NAMALWA (cell line): Measurements from ENCODE around the gene LRRC8C.
"Not testable (repeated sequence)": the region's sequence is repeated elsewhere in the genome, so short reads cannot be mapped to it uniquely, and the experiment has no call there.

Experiments used
- DNase-seq: peaks from one replicate; pipeline ENCODE4 v3.0.0-alpha.2; 2015; ENCODE audit warnings: low spot score

The LRRC8C gene

DNA sequence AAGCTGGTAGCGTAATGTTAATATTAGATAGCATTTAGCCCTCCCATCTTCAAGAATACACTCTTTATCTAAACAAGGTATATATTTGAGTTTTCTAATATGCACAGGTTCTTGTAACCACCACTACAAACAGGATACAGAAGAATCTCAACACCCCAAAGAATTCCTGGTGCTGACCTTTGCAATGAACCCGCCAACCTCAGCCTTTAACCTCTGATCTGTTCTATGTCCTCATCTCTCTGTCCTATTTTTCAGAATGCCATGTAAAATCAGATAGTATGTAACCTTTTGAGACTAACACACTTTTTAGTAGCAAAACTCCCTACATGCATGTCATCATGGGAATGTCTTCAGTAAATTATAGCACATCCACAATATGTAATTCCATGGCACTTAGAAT is 71.1 kb downstream of the LRRC8C start:
- no peak for DNase-seq

DNA sequence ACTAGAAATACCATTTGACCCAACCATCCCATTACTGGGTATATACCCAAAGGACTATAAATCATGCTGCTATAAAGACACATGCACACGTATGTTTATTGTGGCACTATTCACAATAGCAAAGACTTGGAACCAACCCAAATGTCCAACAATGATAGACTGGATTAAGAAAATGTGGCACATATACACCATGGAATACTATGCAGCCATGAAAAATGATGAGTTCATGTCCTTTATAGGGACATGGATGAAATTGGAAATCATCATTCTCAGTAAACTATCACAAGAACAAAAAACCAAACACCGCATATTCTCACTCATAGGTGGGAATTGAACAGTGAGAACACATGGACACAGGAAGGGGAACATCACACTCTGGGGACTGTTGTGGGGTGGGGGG is 72.0 kb downstream of the LRRC8C start:
- DNase-seq = not testable (repeated sequence)

DNA sequence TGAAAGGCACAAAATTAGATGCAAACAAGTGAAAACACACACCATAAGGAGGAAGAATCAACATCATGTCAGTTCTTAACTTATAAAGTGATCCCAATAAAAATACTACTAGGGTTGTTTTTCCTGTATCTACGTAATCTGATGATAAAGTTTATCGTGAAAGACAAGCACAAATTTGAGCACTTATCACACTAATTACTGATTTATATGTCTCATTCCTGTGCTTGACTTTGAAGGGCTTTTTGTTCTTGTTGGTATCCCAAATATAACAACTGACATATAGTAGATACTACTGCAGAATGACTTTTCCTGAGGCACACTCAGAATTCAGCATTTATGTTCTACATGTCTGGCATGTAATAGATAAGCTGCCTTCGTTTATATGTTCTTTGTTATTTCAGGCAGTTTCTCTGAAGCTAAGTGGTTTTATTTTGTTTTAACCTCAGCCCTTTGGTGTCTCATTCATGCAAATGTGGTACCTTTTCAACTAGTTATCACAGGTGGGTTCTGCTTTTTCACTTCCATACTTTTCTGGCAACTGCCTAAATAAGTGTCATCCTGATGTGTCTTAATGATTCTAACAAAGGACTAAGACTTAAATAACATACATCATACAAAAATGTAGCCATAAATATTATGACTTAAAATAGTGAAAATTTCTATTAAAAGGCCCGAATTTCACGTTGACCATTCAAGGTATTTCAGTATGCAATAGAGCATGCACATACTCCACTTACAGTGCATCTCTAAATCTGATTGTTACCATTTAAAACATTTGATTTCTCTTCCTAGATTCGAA is 73.2 kb downstream of the LRRC8C start:
- no peak for DNase-seq

DNA sequence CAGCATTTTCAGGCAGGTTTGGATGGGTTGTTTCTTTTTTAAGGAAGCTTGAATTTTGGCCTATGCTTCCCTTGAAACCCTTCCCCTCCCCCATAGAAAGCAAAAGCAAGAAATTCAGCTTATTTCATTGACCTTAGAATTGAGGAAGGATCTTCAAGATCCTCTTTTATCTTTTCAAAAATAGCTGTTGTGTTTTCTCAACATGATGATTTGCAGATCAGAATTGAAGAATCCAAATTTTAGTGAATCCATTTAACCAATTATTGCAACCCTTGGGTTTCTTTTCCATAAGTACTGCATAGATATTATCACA is 73.7 kb downstream of the LRRC8C start:
- DNase-seq = no peak

DNA sequence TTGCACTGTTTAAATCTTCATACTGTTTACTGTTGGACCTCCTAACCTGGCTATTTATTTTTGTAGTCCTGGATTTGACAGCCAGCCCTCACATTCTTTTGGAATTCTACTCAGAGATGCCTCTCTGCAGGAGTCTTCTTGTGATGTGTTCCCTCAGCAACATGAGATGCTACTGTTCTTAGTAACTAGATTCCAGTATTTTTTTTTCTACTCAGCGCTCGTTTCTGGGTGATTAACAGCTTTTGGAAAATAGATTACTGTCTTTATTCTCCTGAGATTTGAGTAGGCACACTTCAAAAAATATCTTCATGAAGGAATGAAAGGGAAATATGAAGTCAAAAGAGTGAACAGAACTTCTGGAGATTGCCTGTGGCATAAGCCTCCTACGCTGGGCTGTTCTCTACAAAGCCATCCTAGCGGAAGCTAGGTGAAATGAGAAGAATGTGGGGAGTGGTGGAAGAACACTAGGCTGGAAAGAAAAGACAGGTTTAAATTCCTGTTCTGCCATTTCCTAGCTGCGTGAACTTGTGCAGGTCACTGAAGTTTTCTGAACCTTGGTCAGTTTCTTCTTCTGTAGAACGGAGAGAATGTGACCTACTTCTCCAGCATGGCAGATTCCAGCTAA is 75.9 kb downstream of the LRRC8C start:
- no peak for DNase-seq

DNA sequence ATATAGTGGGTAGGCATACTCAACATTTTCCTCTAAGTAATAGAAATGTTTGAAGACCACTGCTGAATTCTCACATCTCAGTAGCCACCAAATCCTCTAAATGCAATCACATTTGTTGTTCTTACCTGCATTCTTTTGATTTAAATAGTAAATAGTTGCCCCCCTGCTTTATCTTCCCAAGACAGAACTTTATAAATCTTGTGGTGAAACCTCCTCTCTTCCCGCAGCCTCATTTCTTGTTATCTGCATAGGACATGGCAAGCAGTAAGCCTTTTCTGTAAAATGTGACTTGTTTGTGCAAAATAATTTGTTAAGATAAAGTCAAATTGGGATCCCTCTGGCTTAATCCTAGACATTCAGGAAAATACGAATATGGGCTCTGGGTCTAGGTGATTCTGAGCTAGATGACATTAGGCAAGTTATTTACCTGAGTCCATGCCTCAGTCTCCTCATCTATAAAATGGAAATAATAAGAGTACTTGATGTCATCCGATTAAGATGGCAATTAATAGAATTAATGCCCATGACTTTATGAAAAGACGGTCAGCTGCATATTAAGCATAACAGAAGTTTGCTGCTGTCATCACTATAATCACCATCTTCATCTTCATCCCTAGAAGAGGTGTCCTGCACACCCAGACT is 77.7 kb downstream of the LRRC8C start:
- DNase-seq = no peak

DNA sequence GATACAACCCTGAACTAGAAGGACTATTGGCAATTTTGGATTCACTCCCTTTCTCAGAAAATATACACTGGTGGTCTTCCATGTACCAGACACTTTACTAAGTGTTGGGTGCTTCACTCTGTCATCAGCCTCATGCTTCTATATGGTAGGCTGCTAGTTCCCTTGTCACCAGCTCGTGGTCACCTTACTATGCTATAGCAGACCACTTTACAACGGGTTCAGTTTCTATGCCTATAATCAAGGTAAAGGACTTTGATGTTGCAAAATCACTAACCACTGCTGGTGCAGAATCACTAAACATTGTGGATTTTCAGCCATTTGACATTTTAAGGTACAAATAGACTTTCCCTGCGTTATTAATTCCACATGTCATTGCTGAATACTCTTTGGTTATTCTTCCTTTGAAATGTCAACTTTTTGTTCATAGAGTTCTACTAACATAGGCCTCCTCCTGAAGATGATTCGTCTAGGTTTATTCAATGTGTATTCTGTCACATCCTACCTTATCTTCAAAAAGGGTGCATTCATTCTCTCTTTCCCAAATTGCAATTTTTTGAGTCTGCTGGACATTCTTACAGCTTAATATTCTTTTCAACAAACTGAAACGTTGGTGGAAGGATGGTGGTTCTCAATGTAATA is 78.3 kb downstream of the LRRC8C start:
- DNase-seq = no peak

DNA sequence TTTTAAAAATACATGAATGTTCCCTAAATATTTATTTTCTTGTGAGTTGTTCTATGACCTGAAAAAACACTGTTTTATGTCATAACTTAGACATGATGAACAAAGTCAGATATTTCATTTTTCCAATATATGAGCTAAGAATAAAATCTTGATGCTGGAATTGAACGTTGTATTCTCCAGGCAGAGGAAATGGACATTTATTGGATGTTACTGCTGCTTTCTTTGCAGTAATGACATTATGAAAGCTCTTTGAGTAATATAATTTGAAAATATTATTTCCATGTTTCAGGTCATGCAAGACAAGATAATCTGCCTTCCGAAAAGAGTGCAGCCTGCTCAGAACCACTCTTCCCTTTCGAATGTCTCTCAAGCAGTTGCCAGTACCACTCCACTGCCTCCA is 79.5 kb downstream of the LRRC8C start:
- no peak for DNase-seq

DNA sequence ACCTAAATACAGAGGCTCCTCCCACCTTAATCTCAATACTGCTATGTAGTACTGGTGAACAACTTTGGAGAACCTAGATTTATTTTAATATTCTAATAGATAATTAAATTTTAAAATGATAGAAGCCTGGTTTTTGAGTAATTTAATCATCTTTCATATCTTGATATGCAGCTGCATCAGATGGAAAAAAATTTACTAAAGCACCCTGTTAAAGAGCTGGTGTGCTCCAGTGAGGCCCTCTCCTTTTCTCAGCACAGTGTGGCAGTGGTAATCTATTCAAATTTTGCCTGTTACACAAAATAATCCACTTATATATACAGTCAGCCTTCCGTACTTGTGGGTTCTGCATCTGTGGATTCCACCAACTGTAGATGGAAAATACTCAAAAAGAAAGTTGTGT is 82.8 kb downstream of the LRRC8C start:
- no peak for DNase-seq

DNA sequence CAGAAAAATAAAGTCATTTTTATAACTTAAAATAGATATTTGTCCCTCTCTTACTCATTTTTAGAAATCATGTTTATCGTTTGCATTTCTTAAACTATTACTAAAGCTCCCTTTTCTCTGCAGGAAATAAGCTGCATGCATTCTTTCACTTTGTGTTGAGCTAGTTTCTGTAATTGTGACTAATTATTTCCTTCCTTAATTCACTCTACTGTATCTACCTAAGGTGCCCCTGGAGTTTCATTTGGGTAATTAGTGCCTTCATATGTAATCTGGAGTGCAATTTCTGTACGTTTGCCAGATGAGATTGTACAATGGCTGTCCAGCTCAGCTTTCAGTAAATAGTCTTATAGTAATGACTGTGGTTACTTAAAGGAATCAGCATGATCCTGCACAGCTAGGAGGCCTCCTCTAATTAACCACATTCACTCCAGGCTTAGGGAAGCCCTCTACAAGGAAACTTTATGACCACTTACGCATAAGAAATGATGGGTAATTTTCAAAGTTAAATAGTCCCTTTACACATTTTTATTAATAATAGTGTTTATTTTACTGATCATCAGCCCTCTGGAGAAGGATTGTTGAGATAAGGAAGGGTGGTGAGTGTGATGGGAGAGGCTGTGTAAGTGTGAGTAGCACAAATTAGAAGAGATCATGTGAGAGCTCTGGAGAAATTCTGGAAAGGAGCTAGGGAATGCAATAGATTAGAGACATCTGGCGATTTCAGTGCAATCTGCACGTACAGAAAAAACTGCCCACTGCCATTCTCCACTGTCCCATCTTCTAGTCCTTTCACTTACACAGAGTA is 86.8 kb downstream of the LRRC8C start:
- peak; percentile 47 for DNase-seq

DNA sequence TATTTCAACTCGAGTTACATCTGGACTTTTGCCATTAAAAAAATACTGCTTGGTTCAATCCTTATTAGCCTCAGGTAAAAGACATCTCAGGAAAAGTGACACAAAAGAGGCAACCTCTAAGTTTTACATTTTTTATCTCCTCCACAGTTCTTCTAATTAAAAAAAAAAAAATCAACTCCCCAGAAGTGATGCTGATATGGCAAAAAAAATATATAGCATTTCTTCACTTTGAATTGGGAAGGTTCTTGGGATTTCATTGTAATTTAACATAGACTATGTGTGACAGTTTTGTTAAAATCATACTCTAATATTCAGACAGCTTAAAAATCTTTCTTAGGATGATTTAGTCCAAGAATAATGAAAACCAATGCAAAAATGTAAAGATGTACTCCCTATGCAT is 87.9 kb downstream of the LRRC8C start:
- DNase-seq = no peak

DNA sequence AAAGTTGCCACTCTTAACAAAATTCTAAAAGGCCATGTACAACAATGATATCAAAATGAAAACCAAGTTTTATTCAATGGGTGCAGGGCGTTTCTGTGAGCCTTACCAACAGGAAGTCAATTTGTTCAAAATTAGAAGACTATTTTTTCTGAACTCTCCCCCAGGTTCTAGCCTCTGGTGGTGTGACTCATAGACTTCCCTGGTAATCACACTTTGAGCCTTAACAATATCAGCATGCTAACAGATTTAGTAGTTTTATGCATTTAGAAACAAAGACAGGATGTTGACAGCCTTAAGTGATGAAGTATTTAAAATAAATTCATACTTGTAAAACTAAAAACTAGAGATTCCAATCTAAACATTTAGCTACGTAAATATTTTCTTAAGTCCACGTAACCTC is 88.4 kb downstream of the LRRC8C start:
- DNase-seq = no peak

DNA sequence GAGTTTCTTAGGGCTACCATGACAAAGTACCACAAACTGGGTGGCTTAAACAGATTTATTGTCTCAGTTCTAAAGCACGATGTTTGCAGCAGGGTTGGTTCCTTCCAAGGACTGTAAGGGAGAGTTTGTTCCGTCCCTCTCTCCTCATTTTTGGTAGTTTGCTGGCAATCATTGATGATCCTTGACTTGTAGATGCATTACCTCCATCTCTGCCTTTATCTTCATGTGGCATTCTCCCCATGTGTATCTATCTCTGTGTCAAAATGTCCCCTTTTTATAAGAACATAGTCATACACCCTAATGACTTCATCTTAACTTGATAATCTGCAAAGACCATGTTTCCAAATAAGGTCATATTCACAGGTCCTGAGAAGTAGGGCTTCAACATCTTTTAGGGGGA is 90.2 kb downstream of the LRRC8C start:
- no peak for DNase-seq

DNA sequence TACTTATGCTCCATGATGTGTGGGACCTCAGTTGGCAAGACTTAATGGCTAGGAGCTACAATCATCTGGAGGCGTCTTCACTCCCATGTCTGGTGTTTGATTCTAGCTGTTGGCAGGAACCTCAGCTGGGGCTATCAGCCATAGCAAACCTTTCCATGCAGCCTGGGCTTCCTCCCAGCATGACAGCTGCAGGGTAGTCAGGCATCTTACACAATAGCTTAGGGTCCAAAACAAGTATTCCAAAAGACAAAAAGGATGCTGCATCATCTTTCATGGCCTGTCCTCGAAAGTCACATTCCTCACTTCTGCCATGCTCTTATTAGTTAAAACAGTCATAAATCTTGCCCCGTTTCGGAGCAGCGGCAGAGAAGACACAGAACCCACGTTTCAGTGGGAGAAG is 90.9 kb downstream of the LRRC8C start:
- DNase-seq = no peak

DNA sequence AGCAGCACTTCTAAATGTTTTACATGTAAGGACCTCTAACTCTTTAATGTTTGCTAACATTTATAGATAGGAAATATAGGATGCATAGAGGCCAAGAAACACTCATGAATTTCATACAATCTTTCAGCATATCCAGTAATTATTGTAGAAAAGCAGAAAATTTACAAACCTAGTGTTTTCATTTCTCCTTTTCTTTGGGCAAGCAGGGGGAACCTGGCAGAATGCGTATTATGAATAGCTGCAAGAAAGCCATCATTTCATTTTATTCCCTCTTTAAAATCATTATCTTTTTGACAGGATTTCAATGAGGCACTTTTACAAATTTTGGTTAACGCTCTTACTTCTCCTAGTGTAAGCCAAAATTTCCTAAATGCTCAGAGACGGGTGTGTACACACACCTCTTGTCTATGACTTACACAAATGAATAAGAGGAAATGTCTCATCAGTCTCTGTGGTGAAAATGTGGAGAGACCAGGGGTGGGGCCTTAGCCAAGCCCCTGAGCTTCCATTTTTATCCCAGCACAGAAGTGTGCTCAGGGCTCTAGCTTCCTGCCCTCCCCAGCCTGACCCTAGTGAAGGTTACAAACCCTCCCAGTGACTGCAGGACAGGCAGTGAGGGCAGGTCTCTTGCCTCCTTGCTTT is 91.6 kb downstream of the LRRC8C start:
- no peak for DNase-seq

DNA sequence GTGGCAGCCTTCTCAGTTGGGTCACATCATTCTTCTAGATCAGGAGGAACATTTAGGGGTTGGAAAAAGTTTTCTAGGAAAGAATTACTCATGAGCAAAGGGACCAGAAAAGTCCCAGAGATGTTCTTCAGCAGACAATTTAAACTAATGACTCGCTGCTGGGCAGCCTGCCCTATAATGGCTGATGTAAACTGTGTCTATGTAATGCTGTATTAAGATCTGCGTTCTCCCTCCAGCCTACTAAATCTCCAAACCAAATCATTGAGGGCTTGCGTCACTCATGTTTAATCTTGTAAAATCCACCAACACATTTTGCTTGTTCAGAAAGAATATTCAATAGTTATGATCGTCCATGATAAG is 92.1 kb downstream of the LRRC8C start:
- no peak for DNase-seq

DNA sequence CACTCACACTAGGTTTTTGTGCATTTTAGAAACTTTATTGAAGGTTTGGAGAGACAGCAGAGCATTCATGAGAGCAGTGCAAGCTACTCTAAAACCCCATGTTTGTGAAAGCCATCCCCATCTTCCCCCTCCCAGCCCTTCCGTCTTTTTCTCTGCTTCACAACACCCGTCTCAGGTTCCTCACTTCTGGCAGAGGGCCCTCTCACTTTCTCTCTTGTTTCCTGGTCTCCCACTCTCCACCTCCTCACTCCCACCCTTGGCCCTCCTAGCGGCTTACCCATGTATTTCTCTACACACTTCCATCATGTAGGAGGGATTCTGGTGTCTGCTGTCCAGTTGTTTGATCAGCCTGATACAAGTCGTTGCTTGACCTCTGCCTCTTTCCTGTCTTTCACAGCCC is 92.7 kb downstream of the LRRC8C start:
- no peak for DNase-seq

DNA sequence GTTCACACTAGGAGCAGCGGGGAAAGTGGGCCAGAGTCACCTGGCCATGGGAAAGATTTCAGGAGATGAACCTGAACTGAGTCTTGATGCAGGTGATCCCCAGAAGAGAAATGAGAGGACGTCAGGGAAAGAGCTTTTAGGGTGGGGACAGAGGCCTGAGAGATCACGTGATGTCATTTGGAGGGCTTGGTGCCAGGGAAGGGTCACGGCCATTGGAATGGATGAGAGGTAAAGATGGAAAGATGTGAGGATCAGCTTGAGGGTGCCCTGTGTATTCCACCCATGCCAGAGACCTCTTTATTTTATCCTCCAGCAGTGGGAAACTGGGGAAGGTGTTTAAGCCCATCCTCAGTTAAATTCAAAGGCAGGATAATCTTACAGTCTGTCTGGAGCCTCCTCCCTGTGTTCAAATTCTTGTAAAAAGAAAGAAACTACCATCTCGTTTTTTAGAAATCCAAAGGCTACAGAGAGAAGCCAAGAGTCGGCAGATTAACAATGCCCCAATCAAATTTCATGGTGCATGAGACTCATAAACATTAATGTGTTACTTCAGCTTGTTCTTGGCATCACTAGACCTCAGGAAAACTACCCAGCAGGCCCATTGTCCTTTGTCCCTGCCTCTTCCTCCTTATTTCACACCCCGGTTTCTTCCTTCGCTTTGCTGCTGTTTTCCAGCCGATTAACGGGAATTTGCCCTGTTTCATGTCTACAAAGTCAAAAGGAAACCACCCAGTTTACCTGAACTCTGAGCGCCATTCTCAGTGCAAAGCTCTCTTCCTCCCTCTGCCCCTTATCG is 94.8 kb downstream of the LRRC8C start:
- no peak for DNase-seq

DNA sequence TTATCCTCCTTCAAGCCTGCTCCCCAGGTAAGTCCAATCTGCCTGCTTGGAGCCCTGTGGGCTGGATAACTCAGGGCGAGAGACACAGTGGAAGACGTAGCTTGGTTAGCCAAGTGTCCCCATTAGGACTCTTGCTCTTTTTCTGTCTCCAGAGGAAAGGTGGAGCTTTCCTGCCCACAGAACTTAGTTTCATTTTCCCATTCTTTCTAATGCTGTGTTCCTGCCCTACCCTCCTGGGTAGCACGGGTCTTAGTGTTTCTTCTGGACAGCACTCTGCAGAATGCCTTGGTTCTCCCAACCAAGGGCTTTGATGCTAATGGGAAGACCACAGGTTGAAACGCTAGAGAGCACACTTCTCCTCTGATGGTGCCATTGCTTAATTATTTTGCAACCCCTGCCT is 95.5 kb downstream of the LRRC8C start:
- no peak for DNase-seq

DNA sequence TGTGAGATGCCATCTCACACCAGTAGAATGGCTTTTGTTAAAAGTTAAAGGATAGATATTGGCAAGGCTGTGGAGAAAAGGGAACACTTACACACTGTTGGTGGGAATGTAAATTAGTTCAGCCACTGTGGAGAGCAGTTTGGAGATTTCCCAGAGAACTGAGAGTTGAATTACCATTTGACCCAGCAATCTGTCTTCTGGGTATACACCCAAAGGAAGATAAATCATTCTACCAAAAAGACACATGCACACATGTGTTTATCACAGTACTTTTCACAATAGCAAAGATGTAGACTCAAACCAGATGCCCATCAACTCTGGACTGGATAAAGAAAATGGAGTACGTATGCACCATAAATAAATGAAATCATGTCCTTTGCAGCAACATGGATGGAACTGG is 99.3 kb downstream of the LRRC8C start:
- DNase-seq = no peak

DNA sequence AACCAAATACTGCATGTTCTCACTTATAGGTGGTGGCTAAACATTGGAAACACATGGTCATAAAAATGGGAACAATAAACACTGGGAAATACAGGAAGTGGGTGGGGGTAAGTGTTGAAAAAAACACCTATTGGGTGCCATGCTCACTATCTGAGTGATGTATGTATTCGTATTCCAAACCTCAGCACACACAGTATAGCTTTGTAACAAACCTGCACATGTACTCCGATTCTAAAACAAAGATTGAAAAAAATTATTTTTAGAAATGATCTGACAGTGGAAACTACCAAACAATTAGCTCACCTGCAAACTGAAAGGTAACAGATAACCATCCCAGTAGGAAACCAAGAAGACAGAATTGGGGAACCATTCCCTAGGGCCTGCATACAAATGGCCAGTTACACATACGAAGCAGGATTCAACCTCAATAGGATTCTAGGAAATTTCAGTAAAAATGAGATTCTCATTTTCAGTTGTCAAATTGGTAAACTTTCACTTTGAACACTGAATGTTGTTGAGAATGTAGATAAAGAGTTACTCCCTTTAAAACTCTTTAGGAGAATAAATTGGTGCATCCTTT is 99.8 kb downstream of the LRRC8C start:
- DNase-seq = no peak
